Adipocyte (in vitro differentiated cells): ENCODE measurements around the gene PLPPR4.

Source experiments
- DNase-seq: peaks from one replicate; pipeline ENCODE4 v3.0.0-alpha.2; 2015; ENCODE audit warnings: low read depth
- H3K27me3 ChIP-seq: replicated peaks from 2 replicates; pipeline ENCODE4 v1.7.0; 2013; ENCODE audit warnings: mild to moderate bottlenecking, low read length, moderate library complexity; ENCODE audit not compliant: control insufficient read depth, insufficient read depth
- H3K36me3 ChIP-seq: 2 replicates; pipeline ENCODE4 v1.7.0; 2013; ENCODE audit warnings: low read length, mild to moderate bottlenecking, moderate library complexity; ENCODE audit not compliant: control insufficient read depth, insufficient read depth, severe bottlenecking
- H3K4me1 ChIP-seq: 2 replicates; pipeline ENCODE4 v1.7.0; 2013; ENCODE audit warnings: mild to moderate bottlenecking, low read length, moderate library complexity; ENCODE audit not compliant: control insufficient read depth, insufficient read depth
- H3K4me3 ChIP-seq: 2 replicates; pipeline ENCODE4 v1.7.0; 2013; ENCODE audit warnings: mild to moderate bottlenecking, low read length, moderate library complexity
- H3K9ac ChIP-seq: 2 replicates; pipeline ENCODE4 v1.7.0; 2013; ENCODE audit warnings: mild to moderate bottlenecking, low read length, moderate library complexity
- H3K9me3 ChIP-seq: 2 replicates; pipeline ENCODE4 v1.7.0; 2013; ENCODE audit warnings: mild to moderate bottlenecking, low read length, moderate library complexity; ENCODE audit not compliant: control insufficient read depth

The PLPPR4 gene

GRCh38 chr1:99306056-99306455 lies 41.8 kb downstream of the PLPPR4 start:
- Histone ChIP-seq H3K4me3 (no peak overlapping the region), H3K27me3 (no peaks in the 10 kb centered on the region), H3K9me3 (no peaks in the 10 kb centered on the region), H3K36me3 (no peaks in the 10 kb centered on the region), H3K4me1 (no peaks in the 10 kb centered on the region), H3K9ac (no peak overlapping the region)
- no peak for DNase-seq

GRCh38 chr1:99306644-99307043 lies 42.4 kb downstream of the PLPPR4 start:
- no peak overlapping the region for H3K9ac ChIP-seq
- DNase-seq = no peak
- no peak overlapping the region for H3K4me3 ChIP-seq
- H3K4me1 ChIP-seq = no peaks in the 10 kb centered on the region
- H3K9me3 ChIP-seq = no peaks in the 10 kb centered on the region
- no peaks in the 10 kb centered on the region for H3K36me3 ChIP-seq
- no peaks in the 10 kb centered on the region for H3K27me3 ChIP-seq

DNA sequence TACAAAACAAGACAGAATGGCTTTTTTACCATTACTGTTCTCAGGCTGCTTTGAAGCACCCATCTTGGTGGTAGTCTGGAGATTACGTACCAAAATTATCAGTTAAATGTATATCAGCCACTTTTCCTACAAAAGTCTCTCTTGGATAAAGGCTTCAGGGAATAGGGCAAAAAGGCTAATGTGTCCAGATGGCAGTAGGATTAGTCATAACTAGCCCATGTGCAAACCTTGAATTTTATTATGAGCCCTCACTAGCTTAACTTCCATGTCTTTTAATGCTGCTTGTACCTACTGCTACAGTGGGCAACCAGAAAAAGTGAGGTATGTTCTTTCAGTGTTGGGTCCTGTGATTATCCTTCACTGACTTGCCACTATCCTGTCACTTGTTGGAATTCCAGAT lies 51.0 kb downstream of the PLPPR4 start:
- Histone ChIP-seq H3K9ac (no peak overlapping the region), H3K4me1 (no peaks in the 10 kb centered on the region), H3K27me3 (no peaks in the 10 kb centered on the region), H3K36me3 (no peaks in the 10 kb centered on the region), H3K9me3 (no peaks in the 10 kb centered on the region), H3K4me3 (no peak overlapping the region)
- DNase-seq = no peak

DNA sequence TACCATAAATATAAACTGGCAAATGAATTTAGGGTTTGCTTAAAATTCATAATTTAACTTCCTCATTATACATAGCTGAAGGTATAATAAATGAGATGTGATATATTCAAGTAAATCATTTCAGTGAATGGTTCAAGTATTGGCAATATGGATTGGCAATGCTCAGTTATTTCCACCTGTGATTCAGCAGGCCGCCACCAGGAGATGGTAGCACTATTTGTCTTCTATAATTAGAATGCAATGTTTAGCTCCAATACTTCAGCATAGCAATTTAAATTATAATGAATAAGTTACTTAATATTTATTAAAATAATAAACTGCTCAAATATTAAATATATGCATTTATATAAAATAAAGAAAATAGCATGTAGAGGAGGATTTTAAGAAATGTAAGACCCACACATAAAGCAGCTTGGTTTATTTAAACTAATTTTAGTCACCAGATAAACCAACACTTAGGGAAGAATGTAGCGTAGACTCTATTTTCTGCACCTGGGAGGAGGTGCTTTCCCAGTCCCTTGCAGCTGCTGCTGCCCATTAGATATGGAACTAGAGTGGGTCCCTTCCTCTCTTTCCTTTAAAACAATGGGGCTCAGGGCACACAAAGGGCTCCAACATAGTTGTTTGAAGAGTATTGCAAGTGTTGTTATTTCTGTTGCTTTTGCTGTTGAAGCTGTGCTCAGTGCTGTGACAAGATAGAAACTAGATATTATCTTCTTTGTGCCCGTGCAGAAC lies 62.1 kb downstream of the PLPPR4 start:
- Histone ChIP-seq H3K4me3 (no peak overlapping the region), H3K27me3 (no peaks in the 10 kb centered on the region), H3K9me3 (no peaks in the 10 kb centered on the region), H3K4me1 (no peaks in the 10 kb centered on the region), H3K36me3 (no peaks in the 10 kb centered on the region), H3K9ac (no peak overlapping the region)
- no peak for DNase-seq

GRCh38 chr1:99327357-99327756 lies 63.1 kb downstream of the PLPPR4 start:
- Histone ChIP-seq H3K4me3 (no peak overlapping the region), H3K9ac (no peak overlapping the region), H3K9me3 (no peaks in the 10 kb centered on the region), H3K27me3 (no peaks in the 10 kb centered on the region), H3K4me1 (no peaks in the 10 kb centered on the region), H3K36me3 (no peaks in the 10 kb centered on the region)
- DNase-seq = no peak

DNA sequence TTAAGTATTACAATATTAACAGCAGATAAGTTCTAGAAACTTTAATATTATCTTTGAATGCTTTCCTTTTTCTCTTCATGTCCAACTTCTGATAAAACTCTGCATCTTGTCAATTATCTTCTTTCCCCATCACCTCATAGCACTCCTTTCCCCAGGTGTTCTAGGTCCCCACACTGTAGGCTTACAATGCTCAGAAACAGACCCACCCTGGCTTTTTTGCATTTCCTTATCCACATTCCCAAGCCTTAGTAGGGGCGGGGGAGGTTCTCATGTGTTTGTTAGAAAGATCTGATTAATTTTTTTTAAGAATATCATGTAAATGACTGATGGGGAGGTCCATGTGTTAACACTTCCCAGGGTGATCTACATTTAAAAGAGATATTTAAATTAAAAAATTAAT lies 63.9 kb downstream of the PLPPR4 start:
- DNase-seq = no peak
- no peak overlapping the region for H3K9ac ChIP-seq

DNA sequence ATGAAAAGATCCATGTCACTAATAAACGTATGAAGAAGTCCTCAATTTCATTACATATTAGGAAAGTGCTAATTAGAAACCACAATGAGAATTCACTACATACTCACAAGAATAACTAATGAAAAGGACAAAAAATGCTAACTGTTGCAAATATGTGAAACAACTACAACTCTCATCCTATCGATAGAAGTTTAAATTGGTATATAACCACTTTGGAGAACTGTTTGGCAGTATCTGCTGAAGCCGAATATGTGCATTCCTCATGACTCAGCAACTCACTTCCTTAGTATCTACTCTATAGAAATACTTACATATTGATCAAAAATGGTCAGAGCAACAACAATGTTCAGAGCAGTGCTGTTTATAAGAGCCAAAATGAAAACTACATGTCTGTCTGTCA lies 66.8 kb downstream of the PLPPR4 start:
- H3K4me1 ChIP-seq = no peaks in the 10 kb centered on the region
- no peaks in the 10 kb centered on the region for H3K9me3 ChIP-seq
- H3K4me3 ChIP-seq = no peak overlapping the region
- H3K9ac ChIP-seq = no peak overlapping the region
- H3K27me3 ChIP-seq = no peaks in the 10 kb centered on the region
- no peaks in the 10 kb centered on the region for H3K36me3 ChIP-seq
- DNase-seq = no peak

More for the DNA sequence above, 63.9 kb downstream of the PLPPR4 start:
- Histone ChIP-seq H3K27me3 (no peaks in the 10 kb centered on the region), H3K4me1 (no peaks in the 10 kb centered on the region), H3K4me3 (no peak overlapping the region), H3K9me3 (no peaks in the 10 kb centered on the region), H3K36me3 (no peaks in the 10 kb centered on the region)

GRCh38 chr1:99331636-99332035 lies 67.3 kb downstream of the PLPPR4 start:
- Histone ChIP-seq H3K4me3 (no peak overlapping the region), H3K36me3 (no peaks in the 10 kb centered on the region), H3K9ac (no peak overlapping the region), H3K4me1 (no peaks in the 10 kb centered on the region), H3K27me3 (no peaks in the 10 kb centered on the region), H3K9me3 (no peaks in the 10 kb centered on the region)
- DNase-seq = no peak

DNA sequence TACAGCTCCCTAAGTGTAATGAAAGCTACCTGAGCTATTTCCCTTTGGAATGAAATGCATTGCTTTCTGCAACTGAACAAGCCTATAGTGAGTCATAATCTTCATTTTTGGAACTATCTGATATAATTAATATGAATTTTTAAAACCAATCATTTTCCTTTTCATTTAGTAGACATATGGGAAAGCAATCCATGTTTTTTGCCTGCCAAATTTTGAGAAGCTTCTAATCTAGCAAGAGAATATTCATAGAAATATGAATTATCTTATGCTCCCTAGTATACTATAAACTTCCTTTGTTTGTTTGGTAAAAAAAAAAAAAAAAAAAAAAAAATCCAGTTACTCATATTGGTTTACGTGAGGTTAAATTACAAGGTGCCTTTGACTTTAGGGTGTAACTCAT lies 68.3 kb downstream of the PLPPR4 start:
- Histone ChIP-seq H3K27me3 (no peaks in the 10 kb centered on the region), H3K9me3 (no peaks in the 10 kb centered on the region), H3K4me1 (no peaks in the 10 kb centered on the region), H3K9ac (no peak overlapping the region), H3K4me3 (no peak overlapping the region), H3K36me3 (no peaks in the 10 kb centered on the region)
- no peak for DNase-seq

DNA sequence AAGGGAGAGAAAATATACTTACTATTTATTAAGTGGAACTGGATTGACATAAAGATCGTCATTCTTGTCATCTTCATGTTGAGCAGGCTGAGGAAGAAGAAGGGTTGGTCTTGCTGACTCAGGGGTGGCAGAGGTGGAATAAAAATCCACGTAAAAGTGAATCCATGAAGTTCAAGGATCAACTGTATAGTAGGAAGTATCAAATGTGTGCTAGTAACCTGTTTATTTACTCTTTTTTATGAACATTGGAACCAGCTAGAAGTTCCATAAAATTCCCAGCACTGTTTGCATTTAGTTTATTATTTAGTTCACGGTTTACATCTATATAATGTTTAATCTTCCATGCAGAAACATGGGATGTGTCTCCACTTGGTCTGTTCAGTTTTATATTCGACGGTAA lies 70.7 kb downstream of the PLPPR4 start:
- no peaks in the 10 kb centered on the region for H3K9me3 ChIP-seq
- H3K36me3 ChIP-seq = no peaks in the 10 kb centered on the region
- H3K9ac ChIP-seq = no peak overlapping the region
- no peaks in the 10 kb centered on the region for H3K4me1 ChIP-seq
- no peak for DNase-seq
- H3K4me3 ChIP-seq = no peak overlapping the region
- H3K27me3 ChIP-seq = no peaks in the 10 kb centered on the region

DNA sequence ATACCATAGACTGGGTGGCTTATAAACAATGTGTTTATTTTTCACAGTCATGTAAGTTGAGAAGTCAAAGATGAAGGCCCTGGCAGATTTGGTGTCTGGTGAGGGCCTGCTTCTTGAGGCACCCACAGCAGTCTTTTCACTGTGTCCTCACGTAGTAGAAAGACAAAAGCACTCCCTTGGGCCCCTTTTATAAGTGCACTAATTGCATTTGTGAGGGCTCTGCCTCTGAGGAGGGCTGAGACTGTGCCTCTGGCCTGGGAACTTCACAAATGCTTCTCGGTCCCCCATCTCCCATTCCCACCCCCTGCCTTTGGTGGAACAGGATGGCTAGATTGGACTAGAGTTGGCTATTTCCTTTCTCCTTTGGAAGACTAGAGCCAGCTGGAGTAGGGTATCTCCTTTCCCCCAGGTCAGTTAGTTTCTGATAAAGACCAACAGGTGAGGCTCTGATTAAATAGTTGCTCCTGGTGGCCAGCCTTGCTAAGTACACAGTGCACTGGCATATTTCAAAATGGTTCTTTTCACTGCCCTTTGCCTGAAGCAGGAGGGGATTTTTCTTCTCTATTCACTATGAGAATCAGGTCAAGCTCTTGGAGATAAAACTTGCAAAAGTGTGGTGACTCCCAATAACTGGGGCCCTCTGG lies 82.9 kb downstream of the PLPPR4 start:
- H3K4me3 ChIP-seq = no peak overlapping the region
- no peaks in the 10 kb centered on the region for H3K4me1 ChIP-seq
- no peaks in the 10 kb centered on the region for H3K27me3 ChIP-seq
- DNase-seq = no peak
- no peaks in the 10 kb centered on the region for H3K36me3 ChIP-seq
- H3K9me3 ChIP-seq = no peaks in the 10 kb centered on the region
- no peak overlapping the region for H3K9ac ChIP-seq
